Stimulated activated CD8-positive, alpha-beta memory T cell treated with anti-CD3 and anti-CD28 coated beads, Interleukin-2, amount 100 ng/mL, for 1 hour (primary cell): ENCODE results near the gene CDC25B.
"Not testable (repeated sequence)": the region's sequence is repeated elsewhere in the genome, so short reads cannot be mapped to it uniquely, and the experiment has no call there.

Source experiments
- DNase-seq, 2 donors: peaks; one replicate each; pipeline ENCODE4 v3.0.0-alpha.2; 2020; ENCODE audit warnings: low read depth in 2 of 2

CDC25B gene

DNA sequence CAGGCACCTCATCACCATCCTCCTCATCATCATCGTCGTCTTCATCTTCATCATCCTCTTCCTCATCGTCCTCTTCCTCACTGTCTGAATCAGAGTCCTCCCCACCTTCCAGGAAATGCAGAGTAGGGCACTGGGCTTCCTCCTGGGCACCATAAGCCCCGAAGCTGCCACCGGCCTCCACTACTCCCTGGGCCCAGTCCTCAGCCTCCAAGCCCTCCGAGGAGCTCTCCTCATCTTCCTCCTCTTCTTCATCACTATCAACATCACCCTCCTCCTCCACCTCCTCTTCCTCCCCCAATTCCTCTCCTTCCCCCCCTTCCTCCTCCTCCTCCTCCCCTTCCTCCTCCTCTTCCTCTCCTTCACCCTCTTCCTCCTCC lies 11.3 kb upstream of the CDC25B start:
- DNase-seq: no peak

DNA sequence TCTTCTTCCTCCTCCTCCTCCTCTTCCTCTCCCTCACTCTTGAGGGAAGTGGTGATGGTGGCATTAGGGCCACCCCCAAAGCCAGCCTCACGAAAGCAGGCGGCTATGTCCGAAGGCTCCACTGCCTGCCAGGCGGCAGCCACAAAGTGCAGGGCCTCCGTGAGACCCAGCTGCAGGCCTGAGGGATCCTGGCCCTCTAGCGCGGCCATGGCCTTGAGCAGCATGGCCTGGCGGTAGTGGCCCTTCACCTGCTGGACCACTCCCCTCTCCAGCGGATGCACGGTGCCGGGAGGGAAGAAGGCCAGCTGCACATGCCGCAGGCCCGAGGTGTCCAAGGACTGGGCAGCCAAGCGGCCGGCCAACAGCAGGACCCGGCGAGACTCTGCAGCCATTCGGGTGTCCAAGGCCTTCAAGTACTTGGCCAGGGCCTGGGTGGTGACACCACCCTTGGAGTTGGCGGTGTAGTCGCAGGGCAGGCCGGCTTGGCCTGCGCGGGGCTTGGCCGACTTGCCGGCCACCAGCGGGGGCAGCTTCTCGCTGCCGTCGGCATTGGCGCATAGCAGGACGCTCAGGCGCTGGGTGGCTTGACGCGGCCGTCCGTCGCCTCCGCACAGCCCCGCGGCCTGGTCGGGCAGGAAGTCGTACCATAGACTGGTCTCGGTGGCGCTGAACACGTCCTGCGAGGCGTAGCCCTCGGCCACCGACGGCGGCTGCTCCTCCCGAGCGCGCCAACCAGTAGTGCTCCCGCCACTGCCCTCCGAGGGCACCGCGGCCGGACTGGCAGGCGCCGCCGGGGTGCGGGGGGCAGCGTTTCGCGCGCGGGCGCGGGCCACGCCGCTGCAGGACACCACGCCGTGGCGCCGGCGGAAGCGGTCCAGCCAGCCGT lies 10.6 kb upstream of the CDC25B start:
- no peak for DNase-seq

DNA sequence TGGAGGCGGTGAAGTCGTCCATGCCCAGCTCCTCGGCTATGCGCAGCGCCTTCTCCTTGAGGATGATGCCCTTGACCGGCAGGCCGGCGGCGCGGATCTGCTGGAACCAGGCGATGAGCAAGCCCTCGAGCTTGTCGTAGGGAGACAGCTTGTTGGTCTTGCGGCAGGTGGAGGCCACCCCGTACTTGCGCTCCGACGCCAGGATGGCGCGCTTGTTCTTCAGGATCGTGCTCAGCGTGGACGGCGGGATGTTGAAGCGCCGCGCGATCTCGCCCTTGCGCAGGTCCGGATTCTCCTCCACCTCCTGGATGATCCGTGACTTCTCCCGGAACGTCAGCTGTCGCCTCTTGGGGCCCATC lies 10.0 kb upstream of the CDC25B start:
- no peak for DNase-seq

DNA sequence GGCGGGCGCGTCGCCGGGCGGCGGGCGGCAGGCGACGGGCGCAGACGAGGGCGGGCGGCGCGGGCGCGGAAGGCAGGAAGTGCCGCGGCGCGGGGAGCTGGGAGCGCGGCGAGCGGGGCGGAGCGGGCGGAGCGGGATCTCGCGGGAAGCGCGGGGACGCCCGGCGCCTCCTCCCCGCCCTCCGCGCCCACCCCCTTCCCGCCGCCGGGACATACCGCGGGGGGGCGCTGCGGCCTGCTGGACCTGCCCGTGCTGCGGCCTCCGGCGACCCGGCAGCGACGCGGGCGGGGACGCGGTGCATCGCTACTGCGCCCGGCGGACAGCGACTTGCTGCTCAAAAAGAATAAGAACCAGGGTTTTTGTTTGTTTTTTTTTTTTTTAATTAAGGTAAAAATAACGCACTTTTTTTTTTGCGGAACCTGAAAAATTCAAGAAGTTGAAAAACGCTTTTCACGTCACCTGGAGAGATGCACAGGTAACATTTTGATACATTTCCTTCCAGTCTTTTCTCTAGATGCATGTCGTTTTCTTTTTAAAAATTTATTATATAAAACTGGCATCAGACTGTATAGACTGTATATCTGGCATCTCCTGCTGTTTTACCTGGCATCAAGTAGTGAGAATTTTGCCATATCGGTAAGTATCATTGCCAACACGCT lies 9.3 kb upstream of the CDC25B start, which contains the start of gene CENPB:
TSS of gene CENPB (minus strand) at position 76 of the 659 bp plus-strand sequence. CDS start 257 bp downstream, outside the sequence.
- DNase-seq: peak; percentile 78 to 83

DNA sequence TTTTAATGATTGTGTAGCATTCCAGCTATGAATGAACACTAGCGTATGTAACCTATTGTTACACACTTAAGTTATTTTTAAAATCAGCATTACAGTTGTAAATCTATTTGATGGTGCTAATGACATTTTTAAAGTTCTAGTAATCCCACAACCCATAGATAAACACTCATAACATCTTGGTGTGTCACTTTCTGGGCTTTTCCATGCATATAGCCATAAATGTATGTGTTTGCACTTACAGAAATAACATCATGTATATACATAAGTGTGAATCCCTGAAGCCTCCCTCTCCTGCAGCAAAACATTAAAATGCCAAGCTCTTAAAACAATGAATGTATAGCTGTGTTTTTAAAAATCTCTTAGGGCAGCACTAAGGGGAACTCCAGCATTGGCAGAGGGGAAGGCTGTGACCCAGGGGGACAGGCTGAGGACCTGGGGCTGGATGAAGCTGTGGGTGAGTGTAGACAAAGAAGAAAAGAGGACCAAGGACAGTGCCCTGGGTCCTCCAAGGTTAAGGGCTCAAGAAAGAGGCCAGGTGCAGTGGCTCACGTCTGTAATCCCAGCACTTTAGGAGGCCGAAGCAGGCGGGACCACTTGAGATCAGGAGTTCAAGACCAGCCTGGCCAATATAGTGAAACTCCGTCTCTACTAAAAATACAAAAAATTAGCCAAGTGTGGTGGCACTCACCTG lies 8.6 kb upstream of the CDC25B start:
- DNase-seq: no peak

DNA sequence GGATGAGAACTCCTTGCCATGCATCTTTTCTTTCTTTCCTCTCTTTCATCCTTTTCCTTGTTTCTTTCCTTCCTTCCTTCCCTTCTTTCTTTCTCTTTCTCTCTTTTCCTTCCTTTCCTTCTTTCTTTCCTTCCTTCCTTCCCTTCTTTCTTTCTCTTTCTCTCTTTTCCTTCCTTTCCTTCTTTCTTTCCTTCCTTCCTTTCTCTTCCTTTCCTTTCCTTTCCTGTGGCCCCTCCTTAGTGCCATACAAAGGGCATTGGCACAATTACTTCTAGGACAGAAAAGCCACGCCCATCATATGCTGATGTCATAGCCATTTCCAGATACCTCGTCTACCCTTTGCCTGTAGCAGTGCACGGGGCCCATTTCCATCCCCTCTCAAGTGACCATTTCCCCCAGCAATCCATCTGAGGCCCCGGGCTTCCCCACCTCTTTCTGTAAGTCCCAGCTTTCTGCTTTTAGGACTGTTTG lies 7.4 kb upstream of the CDC25B start:
- no peak for DNase-seq

DNA sequence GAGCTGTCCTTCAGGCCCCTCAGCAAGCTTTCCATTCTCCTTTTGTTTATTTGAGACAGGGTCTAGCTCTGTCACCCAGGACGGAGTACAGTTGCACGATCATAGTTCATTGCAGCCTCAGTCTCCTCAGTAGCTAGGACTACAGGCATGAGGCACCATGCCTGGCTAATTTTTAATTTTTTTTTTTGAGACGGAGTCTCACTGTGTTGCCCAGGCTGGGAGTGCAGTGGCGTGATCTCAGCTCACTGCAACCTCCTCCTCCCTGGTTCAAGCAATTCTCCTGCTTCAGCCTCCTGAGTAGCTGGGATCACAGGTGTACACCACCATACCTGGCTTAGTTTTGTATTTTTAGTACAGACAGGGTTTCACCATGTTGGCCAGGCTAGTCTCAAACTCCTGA lies 6.9 kb upstream of the CDC25B start:
- DNase-seq: not testable (repeated sequence)

DNA sequence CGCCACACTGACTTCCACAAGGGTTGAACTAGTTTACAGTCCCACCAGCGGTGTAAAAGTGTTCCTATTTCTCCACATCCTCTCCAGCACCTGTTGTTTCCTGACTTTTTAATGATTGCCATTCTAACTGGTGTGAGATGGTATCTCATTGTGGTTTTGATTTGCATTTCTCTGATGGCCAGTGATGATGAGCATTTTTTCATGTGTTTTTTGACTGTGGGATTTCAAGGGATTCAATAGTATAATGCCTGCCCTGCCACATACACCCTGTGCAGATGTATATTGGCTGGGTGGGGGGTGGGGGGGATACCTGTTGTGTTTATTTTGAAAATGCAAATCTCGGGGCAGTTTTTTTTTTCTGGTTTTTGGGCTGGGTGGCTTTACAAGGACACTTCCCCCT lies 1.9 kb upstream of the CDC25B start:
- not testable (repeated sequence) for DNase-seq

DNA sequence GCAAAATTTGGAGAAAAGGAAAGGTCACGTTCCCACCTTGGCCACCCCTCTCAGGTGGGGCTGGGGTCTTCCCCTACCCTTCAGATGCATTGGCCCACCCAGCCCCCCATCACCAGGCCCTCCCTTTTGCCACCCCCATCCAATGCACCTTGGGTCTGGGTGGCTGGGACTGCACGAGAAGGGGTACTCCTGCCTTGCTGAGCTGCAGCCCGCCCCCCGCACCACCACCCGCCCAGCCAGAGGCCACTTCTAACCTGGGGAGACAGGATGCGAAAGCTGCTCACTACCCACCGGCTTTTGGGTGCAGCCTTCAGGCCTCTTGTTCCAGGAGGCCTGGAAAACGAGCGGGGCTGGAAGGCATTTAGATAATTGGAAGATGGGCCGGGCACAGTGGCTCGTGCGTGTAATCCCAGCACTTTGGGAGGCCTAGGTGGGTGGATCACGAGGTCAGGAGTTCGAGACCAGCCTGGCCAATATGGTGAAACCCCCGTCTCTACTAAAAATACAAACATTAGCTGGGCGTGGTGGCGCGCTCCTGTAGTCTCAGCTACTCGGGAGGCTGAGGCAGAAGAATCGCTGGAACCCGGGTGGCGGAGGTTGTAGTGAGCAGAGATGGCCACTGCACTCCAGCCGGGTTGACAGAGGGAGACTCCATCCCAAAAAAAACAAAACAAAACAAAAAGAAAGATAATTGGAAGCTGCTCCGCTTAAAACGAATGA lies 1.2 kb upstream of the CDC25B start:
- no peak for DNase-seq

DNA sequence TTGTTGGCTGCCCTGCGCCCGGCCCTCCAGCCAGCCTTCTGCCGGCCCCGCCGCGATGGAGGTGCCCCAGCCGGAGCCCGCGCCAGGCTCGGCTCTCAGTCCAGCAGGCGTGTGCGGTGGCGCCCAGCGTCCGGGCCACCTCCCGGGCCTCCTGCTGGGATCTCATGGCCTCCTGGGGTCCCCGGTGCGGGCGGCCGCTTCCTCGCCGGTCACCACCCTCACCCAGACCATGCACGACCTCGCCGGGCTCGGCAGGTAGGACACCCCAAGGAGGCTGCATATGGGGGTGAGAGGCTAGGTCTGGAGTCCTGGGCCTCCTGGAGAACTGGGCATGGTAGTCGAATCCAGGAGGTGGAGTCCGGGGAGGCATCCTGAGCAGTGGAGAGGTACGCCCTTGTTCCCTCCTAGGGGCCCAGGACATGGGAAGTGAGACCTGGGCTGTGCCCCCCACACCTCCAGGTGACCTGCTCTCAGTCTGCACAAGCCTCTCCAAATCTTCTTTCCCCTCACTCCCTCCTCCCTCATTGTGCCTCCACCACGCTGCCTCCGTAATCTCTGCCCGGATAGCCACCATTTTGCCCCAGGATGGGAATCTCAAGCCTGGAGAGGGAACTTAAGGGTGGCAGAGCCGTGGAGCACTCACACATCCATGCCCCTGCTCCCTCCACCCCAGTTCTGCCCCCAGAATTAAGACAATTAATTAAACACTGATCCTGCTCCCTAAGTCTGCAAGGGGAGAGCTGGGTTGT lies 541 bp downstream of the CDC25B start:
- no peak for DNase-seq

DNA sequence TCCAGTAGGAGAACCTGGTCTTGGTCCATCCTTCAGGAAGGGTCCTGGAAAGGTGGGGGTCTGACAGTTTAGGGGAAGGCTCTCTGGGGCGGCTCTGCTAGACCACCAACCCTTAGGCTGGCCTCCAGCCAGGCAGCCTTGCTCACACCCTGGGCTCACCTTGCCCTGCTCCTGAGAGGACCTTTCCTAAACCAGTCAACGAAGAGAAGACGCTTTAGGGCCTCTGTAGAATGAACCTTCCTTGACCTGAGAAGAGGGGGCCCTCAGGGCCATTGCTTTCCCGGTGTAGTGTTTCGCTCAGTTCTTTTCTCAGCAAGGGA lies 1.1 kb downstream of the CDC25B start:
- no peak for DNase-seq

DNA sequence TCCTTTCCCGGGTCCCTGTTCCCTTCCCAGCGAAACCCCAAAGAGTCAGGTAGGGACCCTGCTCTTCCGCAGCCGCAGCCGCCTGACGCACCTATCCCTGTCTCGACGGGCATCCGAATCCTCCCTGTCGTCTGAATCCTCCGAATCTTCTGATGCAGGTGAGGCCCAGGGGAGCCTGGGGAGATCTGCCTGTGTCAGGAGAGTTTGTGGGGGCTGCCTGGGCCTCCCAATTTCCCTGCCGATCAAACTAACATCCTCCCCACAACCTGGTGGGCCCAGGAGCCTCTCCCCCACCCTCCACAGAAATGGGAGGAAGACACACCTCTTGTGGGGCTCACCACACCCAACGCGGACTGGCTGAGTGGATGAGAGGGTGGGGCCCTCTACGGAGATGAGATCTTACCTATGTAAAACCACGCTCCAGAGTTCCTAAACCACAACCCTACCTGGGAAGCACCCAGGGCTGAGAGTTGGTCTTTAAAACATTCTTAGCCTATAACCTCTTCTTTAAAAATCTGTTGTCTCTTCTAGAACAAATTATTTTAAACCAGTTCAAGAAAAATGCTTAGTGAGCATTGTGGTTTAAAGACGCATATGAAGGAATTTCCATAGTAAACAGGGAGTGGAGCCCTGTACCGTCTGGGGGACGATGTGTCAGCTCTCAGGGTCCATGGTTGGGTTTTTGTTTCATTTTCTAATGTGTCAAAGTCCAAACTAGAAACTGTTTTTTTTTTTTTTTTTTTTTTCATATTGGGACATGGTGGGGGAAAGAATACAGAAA lies 1.7 kb downstream of the CDC25B start:
- DNase-seq: no peak

DNA sequence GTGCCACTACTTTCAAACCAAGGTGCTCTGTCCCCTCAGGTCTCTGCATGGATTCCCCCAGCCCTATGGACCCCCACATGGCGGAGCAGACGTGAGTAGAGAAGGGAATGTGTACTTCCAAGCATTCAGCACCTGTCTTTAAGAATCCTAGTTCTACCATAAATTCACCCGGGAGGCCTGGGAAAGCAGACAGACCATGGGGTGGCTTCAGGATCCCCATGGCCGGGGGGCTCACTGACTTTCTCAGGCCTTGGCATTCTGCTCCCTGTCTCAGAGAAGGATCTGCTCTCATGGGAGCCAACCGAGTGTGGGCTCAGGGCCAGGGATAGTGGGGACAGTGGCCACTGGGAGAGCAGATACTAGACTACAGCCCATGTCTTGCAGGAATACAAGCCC lies 2.3 kb downstream of the CDC25B start:
- no peak for DNase-seq

DNA sequence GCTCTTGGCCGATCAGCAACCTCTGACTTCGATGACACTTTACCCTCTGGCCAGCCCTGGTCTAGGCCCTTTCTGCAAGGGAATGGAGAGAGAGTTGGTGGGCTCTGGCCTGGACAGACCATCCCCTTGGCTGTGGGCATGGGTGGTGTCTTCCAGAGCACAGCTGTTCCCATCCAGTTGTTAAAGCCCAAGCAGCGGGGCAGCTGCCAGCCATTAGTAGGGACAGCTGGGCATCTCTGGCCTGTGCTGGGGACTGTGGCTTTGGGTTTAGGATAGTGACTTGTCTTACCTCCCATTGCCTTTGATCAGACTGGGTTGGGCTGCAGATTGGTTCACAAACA lies 2.8 kb downstream of the CDC25B start:
- no peak for DNase-seq

DNA sequence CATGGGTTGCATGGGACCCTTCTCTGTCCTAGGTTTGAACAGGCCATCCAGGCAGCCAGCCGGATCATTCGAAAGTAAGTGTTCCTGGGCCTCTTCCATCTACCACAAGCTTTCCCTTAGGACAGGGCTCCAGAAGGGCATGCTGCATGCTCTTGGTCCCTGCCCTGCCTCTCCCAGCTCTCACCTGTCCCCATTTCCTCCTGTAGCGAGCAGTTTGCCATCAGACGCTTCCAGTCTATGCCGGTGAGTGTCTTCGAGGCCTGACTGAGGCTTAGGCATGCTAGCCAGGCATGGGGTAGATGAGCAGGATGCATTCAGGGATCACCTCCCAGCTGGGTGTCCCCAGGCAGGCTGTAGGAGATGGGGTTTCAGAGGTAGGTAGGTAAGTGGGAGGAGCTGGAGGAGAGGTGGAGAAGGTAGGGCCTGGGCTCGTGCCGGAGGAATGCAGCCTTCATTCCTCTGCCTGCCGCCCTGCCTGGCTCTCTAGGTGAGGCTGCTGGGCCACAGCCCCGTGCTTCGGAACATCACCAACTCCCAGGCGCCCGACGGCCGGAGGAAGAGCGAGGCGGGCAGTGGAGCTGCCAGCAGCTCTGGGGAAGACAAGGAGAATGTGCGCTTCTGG lies 4.3 kb downstream of the CDC25B start:
- DNase-seq: no peak

DNA sequence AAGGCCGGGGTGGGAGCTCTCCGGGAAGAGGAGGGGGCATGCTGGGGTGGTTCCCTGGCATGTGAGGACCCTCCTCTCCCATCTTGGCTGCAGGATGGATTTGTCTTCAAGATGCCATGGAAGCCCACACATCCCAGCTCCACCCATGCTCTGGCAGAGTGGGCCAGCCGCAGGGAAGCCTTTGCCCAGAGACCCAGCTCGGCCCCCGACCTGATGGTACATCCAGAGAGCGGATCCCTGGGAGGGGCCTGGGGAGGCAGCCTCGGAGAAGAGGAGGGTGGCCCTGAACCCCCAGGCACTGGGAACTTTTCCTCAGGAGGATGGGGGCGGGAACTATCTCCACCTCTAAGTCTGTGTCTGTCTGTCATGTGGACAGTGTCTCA lies 4.8 kb downstream of the CDC25B start:
- no peak for DNase-seq

DNA sequence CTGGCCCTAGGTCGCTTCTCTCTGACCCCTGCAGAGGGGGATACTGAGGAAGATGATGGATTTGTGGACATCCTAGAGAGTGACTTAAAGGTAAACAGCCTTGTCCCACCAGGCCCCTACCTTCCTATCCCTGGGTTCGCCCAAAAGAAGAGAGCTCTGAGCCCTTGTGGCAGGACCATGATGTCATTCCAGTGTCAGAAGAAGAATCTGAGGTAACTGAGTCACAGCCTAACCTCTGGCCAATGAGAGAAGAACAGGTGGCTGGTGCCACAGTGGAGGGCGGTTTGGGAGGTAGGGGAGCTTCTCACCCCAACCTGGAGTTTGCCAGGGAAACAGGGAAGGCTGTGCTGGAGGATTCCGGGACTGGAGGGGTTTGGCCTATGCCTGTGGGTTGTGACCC lies 5.2 kb downstream of the CDC25B start:
- DNase-seq: no peak

DNA sequence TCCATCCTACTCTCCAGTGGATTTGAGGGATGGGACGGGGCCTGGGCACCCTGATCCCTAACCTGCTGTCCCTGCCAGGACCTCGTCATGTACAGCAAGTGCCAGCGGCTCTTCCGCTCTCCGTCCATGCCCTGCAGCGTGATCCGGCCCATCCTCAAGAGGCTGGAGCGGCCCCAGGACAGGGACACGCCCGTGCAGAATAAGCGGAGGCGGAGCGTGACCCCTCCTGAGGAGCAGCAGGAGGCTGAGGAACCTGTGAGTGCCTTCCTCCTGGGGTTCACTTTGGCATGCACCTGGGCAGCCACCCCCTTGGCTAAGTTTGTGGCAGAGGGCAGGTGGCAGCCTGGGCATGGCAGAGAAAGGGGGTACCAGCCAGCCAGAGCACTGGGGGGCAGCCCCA lies 5.7 kb downstream of the CDC25B start:
- DNase-seq: no peak

DNA sequence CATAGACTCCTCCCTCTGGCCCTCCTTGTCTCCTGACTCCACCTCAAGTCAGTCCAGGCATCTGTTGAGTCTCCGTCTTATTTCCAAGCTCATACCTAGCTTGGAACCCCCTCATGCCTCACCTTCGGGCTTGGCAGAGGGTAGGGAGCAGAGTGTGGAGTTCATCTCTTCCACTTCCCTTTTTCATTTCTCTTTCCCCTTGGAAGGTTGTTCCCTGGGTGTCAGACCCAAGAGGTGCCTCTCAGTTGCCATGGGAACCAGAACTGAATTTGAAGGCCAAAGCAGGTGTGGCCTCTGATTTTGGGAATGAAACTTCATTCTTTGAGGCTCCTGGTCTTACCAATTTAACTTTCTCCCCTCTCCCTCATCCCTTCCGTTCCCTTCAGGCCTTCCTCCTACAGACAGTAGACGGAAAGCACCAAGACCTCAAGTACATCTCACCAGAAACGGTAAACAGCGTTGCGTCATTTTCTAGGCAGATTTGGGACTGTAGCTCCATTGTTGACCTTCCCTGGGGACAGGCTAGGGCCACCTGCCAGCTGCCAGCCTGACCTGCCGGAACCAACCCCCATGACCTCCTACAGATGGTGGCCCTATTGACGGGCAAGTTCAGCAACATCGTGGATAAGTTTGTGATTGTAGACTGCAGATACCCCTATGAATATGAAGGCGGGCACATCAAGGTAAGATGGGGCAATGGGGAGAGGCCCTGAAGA lies 6.6 kb downstream of the CDC25B start:
- DNase-seq: no peak

DNA sequence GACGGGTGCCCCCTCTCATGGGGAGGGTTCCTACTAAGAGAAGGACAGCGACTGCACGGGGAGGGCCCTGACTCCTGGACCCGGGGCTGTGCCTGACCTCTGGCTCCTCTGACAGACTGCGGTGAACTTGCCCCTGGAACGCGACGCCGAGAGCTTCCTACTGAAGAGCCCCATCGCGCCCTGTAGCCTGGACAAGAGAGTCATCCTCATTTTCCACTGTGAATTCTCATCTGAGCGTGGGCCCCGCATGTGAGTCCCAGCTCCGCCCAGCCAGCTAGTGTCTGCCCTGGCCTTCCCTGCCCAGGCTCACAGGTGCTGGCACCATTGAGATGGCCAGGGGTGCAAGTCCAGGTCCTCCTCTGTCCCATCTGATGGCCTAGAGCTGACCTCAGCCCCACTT lies 7.2 kb downstream of the CDC25B start:
- no peak for DNase-seq
